HFF-Myc (cell line): ENCODE results near the gene LILRB5.
"Not testable (repeated sequence)": the region's sequence is repeated elsewhere in the genome, so short reads cannot be mapped to it uniquely, and the experiment has no call there.

Experiments
- DNase-seq: peaks from one replicate; pipeline ENCODE4 v3.0.0-alpha.2; 2011; ENCODE audit warnings: low read depth; ENCODE audit errors: extremely low read depth
- H3K4me3 ChIP-seq: replicated peaks from 2 replicates; pipeline ENCODE4 v1.5.1; 2011; ENCODE audit warnings: low read depth, mild to moderate bottlenecking, control low read depth, low read length
- TF ChIP-seq, protein P1 (sequence below): IDR thresholded peaks from 2 replicates; pipeline ENCODE4 v1.5.1; 2012; ENCODE audit warnings: mild to moderate bottlenecking, low read depth, low read length, control low read depth; ENCODE audit errors: missing control alignments

LILRB5 gene

GRCh38 chr19:54294539-54294938 is 37.5 kb upstream of the LILRB5 start:
- no peak overlapping the region for H3K4me3 ChIP-seq
- TF ChIP-seq, protein P1, sequence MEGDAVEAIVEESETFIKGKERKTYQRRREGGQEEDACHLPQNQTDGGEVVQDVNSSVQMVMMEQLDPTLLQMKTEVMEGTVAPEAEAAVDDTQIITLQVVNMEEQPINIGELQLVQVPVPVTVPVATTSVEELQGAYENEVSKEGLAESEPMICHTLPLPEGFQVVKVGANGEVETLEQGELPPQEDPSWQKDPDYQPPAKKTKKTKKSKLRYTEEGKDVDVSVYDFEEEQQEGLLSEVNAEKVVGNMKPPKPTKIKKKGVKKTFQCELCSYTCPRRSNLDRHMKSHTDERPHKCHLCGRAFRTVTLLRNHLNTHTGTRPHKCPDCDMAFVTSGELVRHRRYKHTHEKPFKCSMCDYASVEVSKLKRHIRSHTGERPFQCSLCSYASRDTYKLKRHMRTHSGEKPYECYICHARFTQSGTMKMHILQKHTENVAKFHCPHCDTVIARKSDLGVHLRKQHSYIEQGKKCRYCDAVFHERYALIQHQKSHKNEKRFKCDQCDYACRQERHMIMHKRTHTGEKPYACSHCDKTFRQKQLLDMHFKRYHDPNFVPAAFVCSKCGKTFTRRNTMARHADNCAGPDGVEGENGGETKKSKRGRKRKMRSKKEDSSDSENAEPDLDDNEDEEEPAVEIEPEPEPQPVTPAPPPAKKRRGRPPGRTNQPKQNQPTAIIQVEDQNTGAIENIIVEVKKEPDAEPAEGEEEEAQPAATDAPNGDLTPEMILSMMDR = no peak
- DNase-seq = no peak

- not testable (repeated sequence) for DNase-seq
Observed at GRCh38 chr19:54289160-54289559, 32.1 kb upstream of the LILRB5 start.

DNA sequence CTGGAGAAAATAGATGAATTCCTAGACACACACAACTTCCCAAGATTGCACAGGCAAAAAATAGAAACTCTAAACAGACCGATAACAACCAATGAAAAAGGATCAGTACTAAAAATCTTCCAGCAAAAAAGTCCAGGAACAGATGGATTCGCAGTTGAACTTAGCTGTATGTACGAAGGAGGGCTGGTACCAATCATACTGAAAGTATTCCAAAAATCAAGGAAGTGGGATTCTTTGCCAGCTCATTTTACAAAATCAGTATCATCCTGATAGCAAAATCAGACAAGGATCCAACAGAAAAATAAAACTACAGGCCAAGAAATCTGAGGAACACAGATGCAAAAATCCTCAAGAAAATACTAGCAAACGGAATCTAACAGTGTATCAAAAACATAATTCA is 30.4 kb upstream of the LILRB5 start:
- H3K4me3 ChIP-seq = no peak overlapping the region
- DNase-seq = no peak
- TF ChIP-seq, protein P1 = no peak

More at GRCh38 chr19:54289160-54289559, 32.1 kb upstream of the LILRB5 start:
- H3K4me3 ChIP-seq = not testable (repeated sequence)

DNA sequence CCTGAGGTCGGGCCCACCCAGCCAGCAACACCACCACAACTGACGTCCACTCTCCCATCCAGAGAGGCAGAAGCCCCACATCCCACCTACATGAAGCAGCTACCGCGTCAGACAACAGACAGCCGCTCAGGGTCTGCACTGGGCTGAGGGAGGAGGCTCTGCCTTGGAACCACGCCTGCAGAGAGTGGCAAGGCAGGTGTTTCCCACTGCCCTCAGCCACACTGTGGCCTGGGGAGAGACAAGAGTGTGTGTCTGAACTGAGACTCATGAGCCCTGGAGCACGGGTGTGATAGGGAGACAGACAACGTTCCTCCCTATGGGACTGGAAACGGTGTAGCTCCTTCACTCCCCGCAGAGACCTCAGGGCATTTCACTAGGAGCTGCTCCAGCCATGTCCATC is 29.2 kb upstream of the LILRB5 start:
- DNase-seq, H3K4me3 ChIP-seq: not testable (repeated sequence)

- H3K4me3 ChIP-seq, DNase-seq: not testable (repeated sequence)
Observed at GRCh38 chr19:54285427-54286056, 28.5 kb upstream of the LILRB5 start.

DNA sequence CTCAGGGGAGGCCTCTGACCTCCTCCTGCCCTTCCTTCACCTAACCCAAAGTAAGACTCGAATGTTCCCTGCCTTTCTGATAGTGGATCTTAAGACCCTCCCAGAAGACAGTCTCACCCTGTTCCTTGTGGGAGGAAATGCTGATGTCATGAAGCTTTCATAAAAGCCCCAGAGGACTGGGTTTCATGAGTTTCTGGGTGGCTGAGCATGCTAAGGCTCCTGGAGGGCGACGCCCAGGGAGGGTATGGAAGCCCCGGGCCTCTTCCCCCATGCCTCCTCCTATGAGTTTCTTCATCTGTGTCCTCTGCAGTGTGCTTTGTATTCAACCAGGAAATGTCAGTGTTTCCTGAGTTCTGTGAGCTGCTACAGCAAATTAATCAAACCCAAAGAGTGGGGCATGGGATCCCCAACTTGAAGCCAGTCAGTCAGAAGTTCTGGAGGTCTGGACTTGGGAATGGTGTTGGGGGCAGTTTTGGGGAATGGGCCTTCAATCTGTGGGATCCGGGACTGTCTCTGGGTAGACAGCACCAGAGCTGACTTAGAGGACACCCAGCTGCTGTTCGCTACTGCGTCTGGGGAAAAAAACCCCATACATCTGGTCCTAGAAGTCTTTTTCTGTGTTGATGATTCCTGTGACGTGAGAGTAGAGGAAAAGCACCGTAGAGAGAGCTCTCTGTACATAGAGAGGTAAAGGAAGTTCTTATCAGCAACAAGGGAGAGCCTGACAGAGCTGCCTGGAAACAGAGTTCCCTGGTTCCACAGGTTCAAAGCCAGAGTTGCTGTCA is 25.8 kb upstream of the LILRB5 start:
- no peak for DNase-seq
- TF ChIP-seq, protein P1 = no peak
- H3K4me3 ChIP-seq = no peak overlapping the region

DNA sequence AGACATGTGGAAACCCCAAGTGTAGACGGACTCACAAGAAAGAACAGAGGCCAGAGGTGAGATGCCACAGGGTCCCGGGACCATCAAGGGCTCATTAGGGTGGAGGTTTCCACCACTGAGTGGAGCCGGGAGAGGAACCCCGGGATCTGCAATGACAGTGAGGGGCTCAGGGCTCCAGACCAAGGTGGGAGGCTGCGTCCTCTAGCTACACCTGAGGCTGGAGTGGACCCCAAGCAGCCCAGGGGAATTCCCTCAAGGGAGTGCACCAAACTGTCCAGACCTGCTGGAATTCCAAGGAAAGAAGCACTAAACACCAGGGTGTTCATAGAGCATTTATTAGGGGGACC is 24.6 kb upstream of the LILRB5 start:
- not testable (repeated sequence) for DNase-seq, H3K4me3 ChIP-seq

DNA sequence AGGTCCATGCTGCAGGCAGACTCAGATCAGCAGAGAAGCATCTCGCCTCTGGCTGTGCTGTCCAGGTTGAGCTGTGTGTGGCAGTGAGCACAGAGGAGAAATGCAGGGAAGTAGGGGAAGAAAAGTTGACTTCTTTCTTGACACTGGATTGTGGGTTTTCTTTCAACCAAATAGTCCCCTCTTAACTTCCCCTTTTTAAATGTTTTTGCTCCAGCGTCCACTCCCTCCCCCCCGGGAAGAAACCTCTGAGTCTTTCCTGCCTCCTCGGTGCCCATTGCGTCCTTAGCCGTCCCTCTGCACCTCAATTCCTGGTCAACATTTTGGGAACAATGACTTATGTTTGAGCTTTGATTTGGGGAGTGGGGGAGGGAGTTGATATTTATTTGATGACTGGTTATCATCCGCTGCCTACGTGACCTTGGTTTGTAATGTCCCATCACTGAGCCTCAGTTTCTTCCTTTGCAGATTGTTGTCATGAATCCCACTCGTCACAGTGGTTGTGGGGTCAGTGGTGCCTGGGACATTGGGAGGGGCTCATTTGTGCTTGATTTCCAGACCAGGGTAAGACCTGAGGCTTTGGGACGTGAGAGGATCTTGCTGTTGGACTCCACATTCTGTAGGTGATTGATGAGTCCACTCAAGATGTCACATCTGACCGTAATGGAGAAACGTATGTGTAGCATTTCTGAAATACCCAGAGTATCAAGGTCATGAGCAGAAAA is 24.1 kb upstream of the LILRB5 start, which contains the start of gene LILRB2:
TSS of gene LILRB2 (minus strand) at position 104 of the 722 bp plus-strand sequence. CDS start 614 bp downstream, outside the sequence.
- H3K4me3 ChIP-seq = no peak within 1 kb of the TSS
- no peak for DNase-seq
- TF ChIP-seq, protein P1 = no peak

GRCh38 chr19:54280441-54280840 is 23.4 kb upstream of the LILRB5 start:
- not testable (repeated sequence) for H3K4me3 ChIP-seq, DNase-seq

DNA sequence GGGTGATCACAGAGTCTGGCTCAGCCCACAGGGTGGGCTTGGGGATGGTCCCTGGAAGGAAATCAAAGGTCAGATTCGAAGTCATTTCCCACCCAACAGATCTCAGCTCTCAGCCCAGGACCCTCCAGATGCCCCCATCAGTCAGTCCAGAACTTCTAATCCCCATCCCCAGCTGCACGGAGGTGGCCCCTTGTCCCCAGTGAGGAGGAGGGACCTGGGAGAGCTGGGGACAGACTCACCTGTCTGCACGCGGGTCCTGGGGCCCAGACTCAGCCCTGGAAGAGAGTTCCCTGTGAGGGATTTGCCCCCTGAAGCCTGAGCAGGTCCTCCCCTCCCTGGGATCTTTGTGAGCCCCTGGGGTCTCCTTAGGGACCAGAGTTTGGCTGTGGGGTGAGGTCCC is 23.0 kb upstream of the LILRB5 start:
- DNase-seq, H3K4me3 ChIP-seq: not testable (repeated sequence)
